GM19452 (cell line): ENCODE data around the gene SLAMF6.

Experiments
- ATAC-seq: cut with Tn5 transposase; IDR thresholded peaks from one replicate; pipeline ENCODE4 v1.9.1; 2021; ENCODE audit not compliant: unreplicated experiment

SLAMF6 gene

DNA sequence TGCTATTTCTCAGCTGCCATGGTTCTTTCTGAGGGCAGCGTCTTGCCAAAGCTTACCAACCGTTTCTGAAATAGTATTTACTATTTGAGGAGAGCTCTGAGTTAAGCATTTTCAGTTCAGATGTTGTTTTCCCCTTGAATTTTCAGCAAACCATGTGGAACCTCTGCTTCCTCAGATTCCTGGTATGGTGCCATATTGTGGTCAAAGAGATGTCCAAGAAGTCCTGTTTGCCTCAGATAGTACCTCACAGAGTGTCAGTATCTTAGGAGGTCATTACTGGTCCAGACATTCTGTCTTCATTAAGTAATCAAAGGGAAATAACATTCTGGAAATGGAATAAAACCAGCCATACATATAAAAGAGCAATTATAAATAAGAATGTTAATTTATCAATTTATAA is 86.1 kb downstream of the SLAMF6 start:
- ATAC-seq: no peak
